SU-DHL-6 (cell line): Measurements from ENCODE around the gene SGMS2.

Experiments used
- H2AFZ ChIP-seq: fragments of 200-600 bp; sonication (generic); 2 replicates; pipeline ENCODE4 v1.6.1; 2014; ENCODE audit warnings: low read depth, mild to moderate bottlenecking, moderate library complexity, mixed read lengths, antibody characterized with exemption, low read length; ENCODE audit not compliant: severe bottlenecking
- H3F3A ChIP-seq: fragments of 200-600 bp; shearing (Covaris generic); 2 replicates; pipeline ENCODE4 v1.6.0; 2016; ENCODE audit warnings: antibody characterized with exemption, mild to moderate bottlenecking; ENCODE audit not compliant: insufficient read depth
- H3K27ac ChIP-seq: fragments of 200-600 bp; sonication (generic); 2 replicates; pipeline ENCODE4 v1.5.1; 2016; ENCODE audit warnings: low read depth, mild to moderate bottlenecking, low read length, moderate library complexity, mixed read lengths
- H3K27me3 ChIP-seq: fragments of 200-600 bp; sonication (generic), shearing (Covaris generic); 2 replicates; pipeline ENCODE4 v1.6.0; 2014; ENCODE audit warnings: mild to moderate bottlenecking, low read length
- H3K36me3 ChIP-seq: fragments of 200-600 bp; sonication (generic); 2 replicates; pipeline ENCODE4 v1.6.1; 2014; ENCODE audit warnings: mild to moderate bottlenecking, low read length, mixed read lengths
- H3K4me2 ChIP-seq: fragments of 300-600, 200-600 bp; shearing (Covaris generic), sonication (generic); 2 replicates; pipeline ENCODE4 v1.6.0; 2014; ENCODE audit warnings: low read length, low read depth, mild to moderate bottlenecking; ENCODE audit not compliant: poor library complexity, severe bottlenecking
- H3K4me3 ChIP-seq: fragments of 200-600 bp; sonication (generic); 2 replicates; pipeline ENCODE4 v1.5.1; 2014; ENCODE audit warnings: antibody characterized with exemption, low read length, mild to moderate bottlenecking, mixed read lengths; ENCODE audit not compliant: insufficient read depth, poor library complexity, severe bottlenecking
- H3K79me2 ChIP-seq: fragments of 200-600 bp; sonication (generic); 2 replicates; pipeline ENCODE4 v1.6.1; 2014; ENCODE audit warnings: mild to moderate bottlenecking, low read length, moderate library complexity; ENCODE audit not compliant: insufficient read depth
- H3K9ac ChIP-seq: fragments of 200-600 bp; sonication (generic); 2 replicates; pipeline ENCODE4 v1.7.0; 2014; ENCODE audit warnings: mild to moderate bottlenecking, low read length
- H3K9me2 ChIP-seq: fragments of 200-600 bp; sonication (generic); replicated peaks from 2 replicates; pipeline ENCODE4 v1.6.1; 2014; ENCODE audit warnings: low read length; ENCODE audit not compliant: insufficient read depth
- H3K9me3 ChIP-seq: fragments of 200-600 bp; sonication (generic); 2 replicates; pipeline ENCODE4 v1.6.1; 2014; ENCODE audit warnings: low read length, mixed read lengths; ENCODE audit not compliant: insufficient read depth
- H4K20me1 ChIP-seq: fragments of 200-600 bp; sonication (generic); 2 replicates; pipeline ENCODE4 v1.6.1; 2014; ENCODE audit warnings: low read depth, mild to moderate bottlenecking, antibody characterized with exemption, low read length, moderate library complexity, mixed read lengths
- CTCF ChIP-seq: fragments of 200-600 bp; sonication (generic); IDR thresholded peaks from one replicate; pipeline ENCODE4 v1.5.1; 2017; ENCODE audit warnings: antibody characterized with exemption, mild to moderate bottlenecking, low read length, moderate library complexity; ENCODE audit not compliant: insufficient read depth, poor library complexity, severe bottlenecking
- EZH2phosphoT487 ChIP-seq: fragments of 200-600 bp; sonication (generic), shearing (Covaris generic); conservative IDR thresholded peaks from 2 replicates; pipeline ENCODE4 v1.6.1; 2018; ENCODE audit warnings: mild to moderate bottlenecking, antibody characterized with exemption, low read length, moderate library complexity, mixed read lengths

SGMS2 gene

DNA sequence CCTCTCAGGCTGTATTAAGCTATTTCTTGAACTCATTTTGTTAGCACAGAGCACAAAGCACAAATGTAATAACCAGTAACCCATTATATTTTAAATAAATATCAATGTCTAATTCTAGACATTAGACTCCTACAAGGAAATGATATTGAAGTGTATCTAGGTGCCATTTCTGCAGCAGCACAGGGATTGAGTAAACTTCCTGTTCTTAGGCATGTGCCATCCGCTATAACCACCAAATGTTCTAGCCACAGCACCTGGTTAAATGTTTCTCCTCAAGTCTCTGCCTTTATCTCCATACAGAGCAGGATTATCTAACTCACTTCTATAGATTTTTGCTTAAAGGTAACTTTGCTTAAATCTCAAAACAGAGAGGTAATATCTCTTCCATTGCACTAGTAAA, 51.4 kb downstream of the SGMS2 start:
- H2AFZ ChIP-seq, result no peak overlapping the region
- no peaks in the 10 kb centered on the region for H3K9me3 ChIP-seq
- no peak for TF ChIP-seq EZH2phosphoT487
- no peak for TF ChIP-seq CTCF
- no peak overlapping the region for H3K4me2 ChIP-seq
- no peaks in the 10 kb centered on the region for H3K27me3 ChIP-seq
- H4K20me1 ChIP-seq, result no peaks in the 10 kb centered on the region
- no peaks in the 10 kb centered on the region for H3F3A ChIP-seq
- H3K9ac ChIP-seq, result no peak overlapping the region
- no peaks in the 10 kb centered on the region for H3K36me3 ChIP-seq
- no peaks in the 10 kb centered on the region for H3K9me2 ChIP-seq
- no peaks in the 10 kb centered on the region for H3K79me2 ChIP-seq
- H3K4me3 ChIP-seq, result no peak overlapping the region
- H3K27ac ChIP-seq, result no peak overlapping the region

DNA sequence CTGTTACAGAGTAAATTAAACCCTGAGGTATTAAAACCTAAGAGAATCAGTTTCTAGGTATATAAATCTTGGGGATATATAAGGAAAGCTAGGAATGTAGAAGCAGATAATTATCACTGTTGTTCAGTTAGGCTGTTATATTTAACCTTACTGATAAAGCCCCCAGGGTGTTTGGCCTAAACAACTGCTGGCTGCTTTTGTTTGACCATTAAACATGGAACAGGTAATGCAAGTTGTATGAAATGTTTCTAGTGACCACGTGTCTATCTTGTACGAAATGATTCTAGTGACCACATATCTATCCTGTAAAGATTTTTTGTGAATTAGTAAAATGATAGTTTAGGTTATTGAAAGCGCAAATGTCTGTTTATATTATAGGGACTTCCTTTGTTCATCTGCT, 52.6 kb downstream of the SGMS2 start:
- Histone ChIP-seq H3K36me3 (no peaks in the 10 kb centered on the region), H3F3A (no peaks in the 10 kb centered on the region), H3K9ac (no peak overlapping the region), H3K9me2 (no peaks in the 10 kb centered on the region), H3K4me3 (no peak overlapping the region), H3K79me2 (no peaks in the 10 kb centered on the region), H2AFZ (no peak overlapping the region), H3K27ac (no peak overlapping the region), H4K20me1 (no peaks in the 10 kb centered on the region), H3K4me2 (no peak overlapping the region), H3K9me3 (no peaks in the 10 kb centered on the region), H3K27me3 (no peaks in the 10 kb centered on the region)
- TF ChIP-seq CTCF (no peak), EZH2phosphoT487 (no peak)

DNA sequence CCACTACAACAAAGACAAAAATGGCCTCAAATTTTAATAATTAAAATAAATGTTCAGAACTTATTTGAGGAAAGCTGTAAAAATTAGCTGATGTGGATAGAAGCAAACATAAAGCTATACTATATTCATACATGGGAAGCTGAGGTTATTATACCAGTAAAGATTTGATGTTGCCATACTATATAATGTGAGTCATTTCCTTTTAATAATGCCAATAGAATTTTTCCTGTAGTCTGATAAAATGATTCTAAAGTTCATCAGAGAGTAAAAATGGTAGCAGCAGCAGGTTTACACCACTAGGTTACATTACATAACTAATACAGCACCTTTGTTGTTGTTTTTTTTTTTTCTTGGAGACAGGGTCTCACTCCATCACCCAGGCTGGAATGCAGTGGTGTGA, 61.1 kb downstream of the SGMS2 start:
- TF ChIP-seq EZH2phosphoT487, result no peak
- no peak for TF ChIP-seq CTCF

GRCh38 chr4:107888237-107888636, 63.5 kb downstream of the SGMS2 start:
- Histone ChIP-seq H3K27me3 (no peaks in the 10 kb centered on the region), H3K9me2 (no peaks in the 10 kb centered on the region)

More for the DNA sequence above, 61.1 kb downstream of the SGMS2 start:
- Histone ChIP-seq H3K27ac (no peak overlapping the region), H4K20me1 (no peaks in the 10 kb centered on the region), H3F3A (no peaks in the 10 kb centered on the region), H3K4me3 (no peak overlapping the region), H3K27me3 (no peaks in the 10 kb centered on the region), H3K4me2 (no peak overlapping the region), H3K9me2 (no peaks in the 10 kb centered on the region), H3K9me3 (no peaks in the 10 kb centered on the region), H3K9ac (no peak overlapping the region), H3K36me3 (no peaks in the 10 kb centered on the region), H3K79me2 (no peaks in the 10 kb centered on the region), H2AFZ (no peak overlapping the region)

More at GRCh38 chr4:107888237-107888636, 63.5 kb downstream of the SGMS2 start:
- Histone ChIP-seq H3K4me2 (no peak overlapping the region), H2AFZ (no peak overlapping the region), H3K79me2 (no peaks in the 10 kb centered on the region), H3K9ac (no peak overlapping the region), H3K9me3 (no peaks in the 10 kb centered on the region), H3K4me3 (no peak overlapping the region), H4K20me1 (no peaks in the 10 kb centered on the region), H3F3A (no peaks in the 10 kb centered on the region), H3K36me3 (no peaks in the 10 kb centered on the region), H3K27ac (no peak overlapping the region)
- TF ChIP-seq EZH2phosphoT487 (no peak), CTCF (no peak)
